GM12892 (cell line): Measurements from ENCODE around the gene SULT4A1.

Experiments used
- POLR2A ChIP-seq: IDR thresholded peaks from 2 replicates; pipeline ENCODE4 v1.6.1; 2011; ENCODE audit warnings: low read depth, low read length, control low read depth
- POLR2AphosphoS5 ChIP-seq: IDR thresholded peaks from 2 replicates; pipeline ENCODE4 v1.6.1; 2011; ENCODE audit warnings: low read depth, low read length, control low read depth
- TAF1 ChIP-seq: IDR thresholded peaks from 2 replicates; pipeline ENCODE4 v1.6.1; 2011; ENCODE audit warnings: low read depth, mild to moderate bottlenecking, control low read depth, low read length, borderline replicate concordance

DNA sequence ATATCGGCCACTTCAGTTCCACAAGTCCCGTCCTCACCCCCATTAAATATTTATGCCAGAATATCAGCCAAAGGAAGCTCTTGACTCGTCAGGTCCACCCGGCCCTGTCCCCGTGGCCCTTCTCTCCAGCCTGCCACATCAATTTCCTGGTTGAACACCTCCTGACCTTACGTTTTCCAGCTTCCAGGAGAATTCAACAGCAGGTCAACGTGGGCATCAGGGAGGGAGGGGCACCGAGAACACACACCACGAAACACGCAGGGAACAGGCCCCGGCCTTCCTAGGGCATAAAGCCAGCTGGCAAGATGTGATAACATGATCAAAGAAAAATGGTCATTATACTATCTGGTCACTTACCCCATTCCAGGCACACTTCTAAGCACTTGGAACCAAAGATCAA is 15.3 kb downstream of the SULT4A1 start:
- no peak for TF ChIP-seq TAF1
- TF ChIP-seq POLR2A: no peak
- TF ChIP-seq POLR2AphosphoS5: no peak
